GM18870 (cell line): ENCODE results near the gene BCL6B.
"Not testable (repeated sequence)": the region's sequence is repeated elsewhere in the genome, so short reads cannot be mapped to it uniquely, and the experiment has no call there.

Experiments used
- ATAC-seq: cut with Tn5 transposase; IDR thresholded peaks from one replicate; pipeline ENCODE4 v1.9.1; 2021; ENCODE audit warnings: moderate library complexity; ENCODE audit not compliant: unreplicated experiment

Gene BCL6B

DNA sequence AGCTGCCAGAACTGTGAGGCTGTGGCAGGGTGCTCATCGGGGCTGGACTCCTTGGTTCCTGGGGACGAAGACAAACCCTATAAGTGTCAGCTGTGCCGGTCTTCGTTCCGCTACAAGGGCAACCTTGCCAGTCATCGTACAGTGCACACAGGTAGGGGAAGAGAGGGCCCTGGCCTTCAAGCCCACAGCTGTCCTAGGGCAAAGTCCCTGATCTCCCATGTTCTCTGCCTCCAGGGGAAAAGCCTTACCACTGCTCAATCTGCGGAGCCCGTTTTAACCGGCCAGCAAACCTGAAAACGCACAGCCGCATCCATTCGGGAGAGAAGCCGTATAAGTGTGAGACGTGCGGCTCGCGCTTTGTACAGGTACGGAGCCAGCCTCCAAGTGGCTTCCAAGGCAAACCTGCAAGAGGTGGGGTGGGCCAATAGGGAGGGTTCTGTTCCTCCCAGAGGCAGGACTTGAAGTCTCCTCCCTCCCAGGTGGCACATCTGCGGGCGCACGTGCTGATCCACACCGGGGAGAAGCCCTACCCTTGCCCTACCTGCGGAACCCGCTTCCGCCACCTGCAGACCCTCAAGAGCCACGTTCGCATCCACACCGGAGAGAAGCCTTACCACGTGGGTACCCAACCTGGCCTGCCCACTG, 3.7 kb downstream of the BCL6B start:
- ATAC-seq, result no peak

DNA sequence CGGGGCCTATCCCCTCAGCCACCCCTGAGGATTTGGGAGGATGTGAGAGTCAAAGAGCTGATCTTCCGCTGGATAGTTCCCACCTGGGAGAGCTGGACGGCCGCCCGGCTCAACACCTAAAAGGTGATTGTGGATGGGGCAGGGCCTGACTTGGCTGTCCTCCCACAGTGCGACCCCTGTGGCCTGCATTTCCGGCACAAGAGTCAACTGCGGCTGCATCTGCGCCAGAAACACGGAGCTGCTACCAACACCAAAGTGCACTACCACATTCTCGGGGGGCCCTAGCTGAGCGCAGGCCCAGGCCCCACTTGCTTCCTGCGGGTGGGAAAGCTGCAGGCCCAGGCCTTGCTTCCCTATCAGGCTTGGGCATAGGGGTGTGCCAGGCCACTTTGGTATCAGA, 4.5 kb downstream of the BCL6B start:
- ATAC-seq, result no peak

DNA sequence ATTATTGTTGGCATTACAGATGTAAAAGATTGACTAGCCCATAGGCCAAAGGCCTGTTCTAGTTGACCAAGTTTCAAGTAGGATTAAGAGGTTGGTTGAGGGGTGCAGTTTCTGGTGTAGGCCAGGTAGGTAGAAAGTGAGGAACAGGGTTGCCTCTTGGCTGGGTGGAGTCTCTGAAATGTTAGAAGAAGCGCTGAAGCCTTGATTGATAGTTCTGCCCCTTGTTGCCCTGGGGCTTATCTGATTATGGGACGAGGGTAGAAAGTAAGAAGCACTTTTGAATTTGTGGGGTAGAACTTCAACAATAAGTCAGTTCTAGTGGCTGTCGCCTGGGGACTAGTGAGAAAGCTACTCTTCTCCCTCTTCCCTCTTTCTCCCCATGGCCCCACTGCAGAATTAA, 6.2 kb downstream of the BCL6B start:
- no peak for ATAC-seq

DNA sequence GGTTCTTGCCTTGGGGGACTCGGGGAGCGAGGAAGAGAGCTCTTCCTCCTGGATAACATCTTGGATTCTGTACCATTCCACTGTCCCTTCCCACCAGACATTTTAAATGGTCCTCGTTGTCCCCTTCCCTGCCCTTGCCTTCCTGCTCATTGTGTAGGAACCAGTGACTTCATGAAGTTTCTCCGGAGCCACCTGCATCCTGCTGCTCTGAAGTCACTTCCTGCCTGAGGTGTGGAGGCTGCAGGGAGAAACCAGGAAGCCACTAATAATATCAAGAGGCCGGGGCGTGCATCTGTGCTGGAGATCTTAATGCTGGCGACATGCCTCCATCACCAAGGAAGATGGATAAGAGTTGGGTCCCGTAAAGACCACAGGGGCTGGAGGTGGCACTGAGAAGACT, 6.8 kb downstream of the BCL6B start:
- no peak for ATAC-seq

DNA sequence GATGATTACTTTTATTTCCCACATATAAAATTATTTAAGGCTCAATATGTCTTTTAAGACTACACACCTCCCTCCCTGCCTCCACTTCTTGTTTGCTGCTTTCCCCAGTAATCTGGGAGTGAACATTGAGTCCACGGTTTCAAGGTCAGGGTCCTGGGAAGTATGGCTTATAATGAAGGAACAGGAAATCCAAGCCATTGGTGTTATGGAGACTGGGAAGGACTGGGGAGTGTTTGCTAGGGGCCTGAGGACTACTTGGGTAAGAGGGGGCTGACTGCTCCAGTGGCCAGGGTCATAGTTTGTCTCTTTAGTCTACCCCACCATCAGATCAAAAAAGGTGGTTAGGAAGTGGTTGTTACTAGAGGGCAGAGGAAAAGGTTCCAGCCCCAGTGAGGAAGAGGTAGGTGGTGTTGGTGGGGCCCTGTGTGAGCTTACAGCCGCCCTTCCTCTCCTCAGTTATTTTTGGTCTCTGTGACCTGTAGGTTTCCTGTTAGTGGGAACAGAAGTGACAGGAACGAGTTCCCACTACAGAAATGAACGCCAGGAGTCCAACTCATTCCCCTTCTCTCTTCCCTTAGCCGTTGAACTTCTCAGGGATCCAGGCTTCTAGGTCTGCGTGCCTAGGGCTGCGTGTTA, 12.2 kb downstream of the BCL6B start:
- peak; percentile 10 for ATAC-seq

DNA sequence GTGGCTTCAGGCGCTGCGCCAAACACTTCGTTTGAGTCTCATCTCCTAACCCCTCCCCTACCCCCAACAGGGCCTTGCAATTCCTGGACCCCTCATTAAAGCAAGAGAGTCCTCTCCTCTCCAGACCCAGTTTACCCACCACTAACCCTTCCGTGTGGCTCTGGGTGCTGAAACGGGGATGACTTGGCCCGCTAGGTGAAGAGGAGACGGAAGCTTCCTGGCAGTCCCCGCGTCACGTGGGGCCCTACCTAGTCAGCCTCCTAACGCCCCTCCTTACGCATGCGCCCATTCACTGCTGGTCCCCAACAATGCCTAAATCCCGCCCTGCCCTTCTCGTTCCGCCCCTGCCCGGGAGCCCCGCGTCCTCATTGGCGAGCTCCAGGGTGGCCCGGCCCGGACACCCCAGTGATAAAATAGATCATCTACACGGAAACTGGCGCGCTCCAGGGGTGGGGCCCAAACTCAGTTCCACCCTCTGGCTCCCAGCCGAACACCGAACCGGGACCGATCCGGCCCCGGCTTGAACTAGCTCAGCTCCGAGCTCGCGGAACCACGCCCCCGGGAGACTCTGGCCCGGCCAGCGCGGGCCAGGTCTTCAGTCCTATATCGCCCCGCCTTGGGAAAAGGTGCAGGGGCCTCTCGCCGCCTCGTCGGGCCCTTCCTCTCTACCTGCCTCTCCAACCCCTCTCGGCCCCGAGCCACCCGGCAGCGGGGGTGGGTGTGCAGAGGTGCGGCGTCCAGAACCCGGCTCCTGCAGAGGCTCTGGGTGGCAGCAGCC, 12.9 kb downstream of the BCL6B start, which contains the start of gene SLC16A13:
Gene SLC16A13 (plus strand): TSS at position 425 of the 778 bp plus-strand sequence. CDS start 368 bp downstream, outside the sequence.
- peak; percentile 84 for ATAC-seq

DNA sequence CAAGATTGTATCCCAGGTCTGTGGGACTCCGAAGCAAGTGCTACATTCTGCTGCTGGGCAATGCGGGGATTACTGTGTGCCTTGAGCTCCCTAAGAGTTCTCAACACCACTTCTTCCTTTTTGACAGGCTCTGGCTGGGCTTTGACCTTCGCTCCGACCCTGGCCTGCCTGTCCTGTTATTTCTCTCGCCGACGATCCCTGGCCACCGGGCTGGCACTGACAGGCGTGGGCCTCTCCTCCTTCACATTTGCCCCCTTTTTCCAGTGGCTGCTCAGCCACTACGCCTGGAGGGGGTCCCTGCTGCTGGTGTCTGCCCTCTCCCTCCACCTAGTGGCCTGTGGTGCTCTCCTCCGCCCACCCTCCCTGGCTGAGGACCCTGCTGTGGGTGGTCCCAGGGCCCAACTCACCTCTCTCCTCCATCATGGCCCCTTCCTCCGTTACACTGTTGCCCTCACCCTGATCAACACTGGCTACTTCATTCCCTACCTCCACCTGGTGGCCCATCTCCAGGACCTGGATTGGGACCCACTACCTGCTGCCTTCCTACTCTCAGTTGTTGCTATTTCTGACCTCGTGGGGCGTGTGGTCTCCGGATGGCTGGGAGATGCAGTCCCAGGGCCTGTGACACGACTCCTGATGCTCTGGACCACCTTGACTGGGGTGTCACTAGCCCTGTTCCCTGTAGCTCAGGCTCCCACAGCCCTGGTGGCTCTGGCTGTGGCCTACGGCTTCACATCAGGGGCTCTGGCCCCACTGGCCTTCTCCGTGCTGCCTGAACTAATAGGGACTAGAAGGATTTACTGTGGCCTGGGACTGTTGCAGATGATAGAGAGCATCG, 15.4 kb downstream of the BCL6B start:
- ATAC-seq, result no peak

DNA sequence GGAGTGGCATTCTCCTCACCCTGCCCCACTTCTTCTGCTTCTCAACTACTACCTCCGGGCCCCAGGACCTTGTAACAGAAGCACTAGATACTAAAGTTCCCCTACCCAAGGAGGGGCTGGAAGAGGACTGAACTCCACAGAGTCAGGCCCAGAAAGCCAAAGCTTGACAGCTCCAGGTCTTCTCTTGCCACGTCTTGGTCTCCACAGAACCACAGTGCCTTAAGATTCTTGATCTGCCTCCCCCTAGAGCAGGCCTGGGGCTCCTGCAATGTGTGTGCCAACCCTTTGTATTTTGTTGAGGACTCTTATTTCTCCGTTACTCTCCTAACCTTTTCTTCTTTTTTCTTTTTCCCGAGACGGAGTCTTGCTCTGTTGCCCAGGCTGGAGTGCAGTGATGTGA, 17.0 kb downstream of the BCL6B start:
- no peak for ATAC-seq

DNA sequence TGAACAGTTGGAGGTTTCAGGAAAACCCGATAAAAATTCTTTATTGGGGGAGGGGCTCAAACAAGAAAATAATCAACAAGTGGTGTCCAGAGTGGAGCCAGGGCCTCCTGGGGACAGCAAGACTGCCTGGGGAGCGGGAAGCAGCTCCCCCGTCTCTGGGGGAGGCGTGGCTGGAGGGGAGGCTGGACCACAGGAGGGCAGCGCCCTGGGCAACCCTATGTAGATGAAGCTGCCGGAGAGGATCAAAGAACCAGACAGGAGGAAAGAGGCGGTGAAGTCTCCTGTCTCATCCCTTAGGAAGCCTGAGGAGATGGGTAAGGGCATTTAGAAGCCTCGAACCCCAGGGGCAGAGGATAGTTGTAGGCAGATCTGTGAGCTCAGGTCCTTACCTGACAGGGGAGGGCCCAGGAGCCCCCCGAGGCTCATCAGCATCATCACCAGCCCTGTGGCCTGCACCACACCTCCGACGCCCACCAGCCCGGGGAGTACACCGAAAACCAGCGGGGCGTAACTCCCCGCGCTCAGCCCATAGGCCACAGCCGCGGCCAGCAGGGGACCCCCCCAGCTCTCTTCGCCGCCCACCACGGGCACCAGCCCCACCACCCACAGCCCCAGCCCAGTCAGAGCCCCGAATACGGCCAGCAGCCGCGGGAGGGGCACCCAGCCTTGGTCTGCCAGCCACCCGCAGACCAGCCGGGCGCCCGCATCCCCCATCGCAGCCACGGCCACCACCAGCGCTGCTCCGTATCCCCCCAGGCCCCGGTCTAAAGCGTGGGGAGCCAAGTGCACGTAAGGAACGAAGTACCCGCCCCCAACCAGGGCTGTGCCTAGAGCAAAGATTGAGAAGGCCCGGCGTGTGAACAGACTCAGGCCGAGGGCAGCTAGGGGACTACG, 19.0 kb downstream of the BCL6B start:
- no peak for ATAC-seq

DNA sequence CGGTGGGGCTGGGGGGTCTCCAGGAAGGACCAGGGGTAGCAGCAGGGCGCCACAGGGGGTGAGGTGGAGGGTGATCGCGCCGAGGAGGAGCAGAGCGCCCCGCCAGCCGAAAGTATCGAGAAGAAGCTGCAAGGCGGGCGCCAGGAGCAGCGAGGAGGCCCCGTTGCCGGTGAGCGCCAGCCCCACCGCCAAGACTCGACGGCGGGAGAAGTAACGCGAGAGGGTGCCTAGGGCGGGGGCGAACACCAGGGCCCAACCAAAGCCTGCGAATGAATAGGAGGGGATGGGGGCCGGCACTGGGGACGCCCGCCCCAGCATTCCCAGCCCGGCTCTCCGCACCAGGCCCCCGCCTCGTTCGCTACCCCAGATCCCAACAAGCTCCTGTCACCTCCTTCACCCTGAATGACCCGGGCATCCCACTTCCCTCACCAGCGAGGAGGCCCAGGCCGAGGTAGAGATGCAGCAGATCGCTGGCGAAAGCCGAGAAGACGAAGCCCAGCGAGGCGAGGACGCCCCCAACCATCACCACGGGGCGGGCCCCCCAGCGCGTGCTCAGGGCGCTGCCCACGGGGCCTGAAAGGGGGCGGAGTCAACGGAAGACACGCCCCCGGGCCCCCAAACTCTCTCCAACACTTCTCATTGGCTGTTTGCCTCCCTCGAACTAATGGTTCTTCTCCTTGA, 19.8 kb downstream of the BCL6B start:
- no peak for ATAC-seq

DNA sequence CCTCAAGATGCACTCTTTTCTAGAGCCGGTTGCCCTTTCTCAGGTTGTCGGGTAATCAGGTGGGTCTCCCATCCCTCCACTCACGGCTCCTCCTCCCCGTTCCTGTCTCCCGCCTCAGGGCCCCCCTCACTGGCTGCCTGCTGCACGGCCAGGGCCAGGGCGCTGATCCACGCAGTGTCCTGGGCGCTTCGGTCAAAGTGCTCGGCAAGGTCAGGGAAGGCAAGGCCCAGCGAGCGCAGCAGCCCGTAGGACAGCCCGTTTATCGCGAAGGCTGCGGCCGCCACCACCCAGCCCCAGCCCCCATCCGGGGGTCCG, 20.3 kb downstream of the BCL6B start:
- ATAC-seq, result no peak

DNA sequence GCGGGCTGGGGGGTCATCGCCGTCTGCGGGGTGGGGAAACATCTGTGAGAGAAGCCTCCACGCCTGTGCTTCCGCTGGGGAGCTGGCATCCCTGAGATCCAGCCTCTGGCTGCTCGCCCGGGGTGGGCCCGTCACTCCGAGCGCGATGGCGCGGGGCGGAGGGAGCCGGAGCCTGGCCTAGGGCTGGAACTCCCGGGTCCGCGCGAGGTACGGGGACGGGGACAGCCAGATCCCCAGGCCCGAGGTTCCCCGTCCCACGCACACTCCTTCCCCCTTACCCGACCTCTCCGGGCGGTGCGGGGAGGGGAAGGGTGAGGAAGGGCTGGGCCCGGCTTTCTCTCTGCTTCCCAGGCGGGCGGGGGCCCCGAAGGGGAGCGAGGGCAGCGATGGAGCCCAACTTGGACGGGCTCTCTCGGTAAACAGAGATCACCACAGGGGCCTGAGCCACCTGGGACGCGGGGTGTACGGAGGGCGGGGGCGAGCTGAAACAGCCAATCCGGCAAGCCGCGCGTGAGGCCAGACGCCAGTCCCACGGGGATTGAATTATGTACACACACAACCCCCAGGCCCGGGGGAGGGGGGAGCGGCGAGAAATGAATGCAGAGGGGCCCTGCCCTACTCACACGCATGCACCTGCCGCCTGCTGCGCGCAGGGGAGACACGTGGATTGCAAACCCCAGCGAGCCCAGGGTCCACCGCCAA, 20.8 kb downstream of the BCL6B start, which contains the start of gene SLC16A11:
Gene SLC16A11 (minus strand): TSS at position 596 of the 702 bp plus-strand sequence. CDS start 579 bp downstream, at position 17.
- ATAC-seq, result no peak

DNA sequence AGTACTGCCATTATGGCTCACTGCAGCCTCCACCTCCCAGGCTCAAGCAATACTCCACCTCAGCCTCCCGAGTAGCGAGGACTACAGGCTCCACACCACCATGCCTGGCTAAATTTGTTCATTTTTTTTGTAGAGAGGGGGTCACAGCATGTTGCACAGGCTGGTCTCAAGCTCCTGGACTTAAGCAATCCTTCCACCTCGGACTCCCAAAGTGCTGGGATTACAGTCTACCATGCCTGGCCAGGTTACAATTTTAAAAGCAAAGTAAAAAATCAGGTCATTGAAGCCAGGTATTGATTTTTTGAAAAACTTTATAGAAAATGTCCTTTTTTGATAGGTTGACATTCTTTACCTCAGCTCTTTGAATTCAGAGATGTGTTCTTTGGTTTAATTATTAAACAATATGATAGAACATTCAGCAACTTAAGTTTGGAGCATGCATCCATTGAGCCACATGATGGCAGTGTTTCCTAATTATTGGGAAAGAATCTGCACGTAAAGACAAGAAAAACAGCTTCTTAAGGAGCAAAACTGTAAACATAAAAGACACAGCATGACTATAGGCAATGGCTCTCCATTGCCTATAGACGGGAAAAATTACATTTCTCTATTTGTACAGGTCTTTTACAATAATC, 22.8 kb downstream of the BCL6B start:
- ATAC-seq, result no peak

DNA sequence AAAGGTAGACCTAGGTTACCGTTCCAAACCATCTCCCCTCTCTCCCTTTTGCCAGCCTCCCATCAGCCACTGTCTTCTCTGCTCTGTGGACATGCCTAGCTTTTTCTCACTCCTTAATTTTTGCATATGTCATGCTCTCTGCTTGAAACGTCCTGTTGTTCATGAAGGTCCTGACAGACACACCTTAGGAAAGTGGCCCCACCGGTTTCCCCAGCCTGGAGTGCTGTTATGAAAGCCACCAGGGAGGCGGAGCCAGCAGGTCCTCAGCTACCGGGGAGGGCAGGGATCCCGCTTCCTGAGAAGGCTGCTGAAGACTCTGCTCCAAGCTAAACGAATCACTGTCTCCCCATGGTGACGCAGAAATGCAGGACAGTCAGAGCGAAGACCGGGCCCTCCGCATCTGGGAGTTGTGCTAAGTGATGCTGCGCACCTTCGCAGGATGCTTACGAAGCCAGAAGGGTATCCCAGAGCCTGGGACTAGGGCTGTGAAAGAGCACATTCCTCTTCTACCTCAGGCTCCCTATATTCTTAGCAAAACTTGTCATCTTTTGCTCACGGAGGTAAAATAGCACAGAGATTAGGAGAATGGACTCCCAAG, 23.4 kb downstream of the BCL6B start:
- no peak for ATAC-seq

DNA sequence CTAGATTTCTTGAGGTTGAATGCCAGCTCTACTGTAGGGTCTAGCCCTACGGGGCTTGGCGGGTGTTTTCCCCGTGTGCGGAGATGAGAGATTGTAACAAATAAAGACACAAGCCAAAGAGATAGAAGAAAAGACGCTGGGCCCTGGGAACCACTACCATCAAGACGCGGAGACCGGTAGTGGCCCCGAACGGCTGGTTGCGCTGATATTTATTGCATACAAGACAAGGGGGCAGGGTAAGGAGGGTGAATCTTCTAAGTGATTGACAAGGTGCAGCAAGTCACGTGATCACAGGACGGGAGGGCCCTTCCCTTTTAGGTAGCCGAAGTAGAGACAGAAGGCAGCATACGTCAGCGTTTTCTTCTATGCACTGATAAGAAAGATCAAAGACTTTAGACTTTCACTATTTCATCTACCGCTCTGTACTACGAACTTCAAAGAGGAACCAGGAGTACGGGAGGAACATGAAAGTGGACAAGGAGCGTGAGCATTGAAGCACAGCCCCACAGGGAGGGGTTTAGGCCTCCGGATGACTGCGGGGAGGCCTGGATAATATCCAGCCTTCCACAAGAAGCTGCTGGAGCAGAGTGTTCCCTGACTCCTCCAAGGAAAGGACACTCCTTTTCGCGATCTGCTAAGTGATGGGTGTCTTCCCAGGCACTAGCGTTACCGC, 24.0 kb downstream of the BCL6B start:
- ATAC-seq, result not testable (repeated sequence)

DNA sequence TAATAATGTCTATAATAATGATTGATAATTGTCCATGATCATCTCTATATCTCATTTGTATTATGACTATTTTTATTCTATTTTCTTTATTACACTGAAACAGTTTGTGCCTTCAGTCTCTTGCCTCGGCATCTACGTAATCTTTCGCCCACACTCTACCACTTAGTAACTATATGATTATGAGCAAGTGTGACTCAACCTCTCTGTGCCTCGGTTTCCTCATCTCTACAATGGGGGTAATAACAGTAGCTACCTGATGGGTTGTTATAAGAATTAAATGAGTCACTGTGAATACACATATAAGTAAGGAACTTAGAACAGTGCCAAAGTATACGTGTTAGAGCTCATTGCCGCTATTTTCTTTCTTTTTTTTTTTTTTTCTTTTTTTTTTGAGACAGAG, 24.7 kb downstream of the BCL6B start:
- no peak for ATAC-seq

DNA sequence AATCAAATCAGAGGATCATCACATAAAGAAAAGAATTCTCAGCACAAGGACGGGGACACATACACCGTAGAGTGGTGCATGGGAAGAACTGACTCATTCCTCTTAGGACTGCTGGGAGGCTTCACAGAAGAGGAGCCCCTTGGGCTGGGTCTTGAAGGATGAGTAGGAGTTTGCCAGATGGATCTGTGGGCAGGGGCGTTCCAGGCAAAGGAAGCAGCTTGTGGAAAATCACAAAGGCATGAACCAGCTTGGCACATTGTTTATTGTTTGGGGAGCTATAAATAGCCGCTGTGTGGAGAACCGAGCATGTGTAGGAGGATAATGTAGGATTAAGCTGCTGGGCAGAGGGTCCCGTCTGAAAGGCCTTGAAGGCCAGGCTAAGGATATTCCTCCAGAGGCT, 26.1 kb downstream of the BCL6B start:
- ATAC-seq, result no peak

DNA sequence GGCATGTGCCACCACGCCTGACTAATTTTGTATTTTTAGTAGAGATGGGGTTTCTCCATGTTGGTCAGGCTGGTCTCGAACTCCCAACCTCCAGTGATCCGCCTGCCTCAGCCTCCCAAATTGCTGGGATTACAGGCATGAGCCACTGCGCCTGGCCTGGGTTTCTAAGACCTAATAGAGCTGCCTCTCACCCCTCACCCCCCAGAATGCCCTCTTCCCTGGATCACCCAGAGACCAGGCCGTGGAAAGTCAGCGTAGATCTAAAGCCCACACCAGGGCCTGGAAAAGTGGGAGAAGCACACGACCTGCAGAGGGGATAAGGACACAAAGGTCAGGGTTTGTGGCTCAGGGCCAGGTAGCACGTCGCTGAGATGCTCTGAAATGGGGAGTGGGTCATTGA, 27.7 kb downstream of the BCL6B start:
- ATAC-seq, result not testable (repeated sequence)
